GM12878 (cell line): ENCODE measurements around the gene NANOS2. TPM values are rescaled to one million over a fixed set of nuclear protein-coding genes. Genes with fewer than 3 reads are reported as not detected.

Experiments
- CEBPB ChIP-seq, 2 experiments: fragments of 150-350 bp in 1 of 2; IDR thresholded peaks; 2 replicates each; pipeline ENCODE4 v1.6.1; 2012 to 2014; ENCODE audit warnings: low read depth in 2 of 2, low read length in 2 of 2, borderline replicate concordance in 1 of 2, inconsistent platforms in 1 of 2
- GABPA ChIP-seq: IDR thresholded peaks from 2 replicates; pipeline ENCODE4 v1.6.1; 2014; ENCODE audit warnings: antibody characterized with exemption, low read depth, mild to moderate bottlenecking, inconsistent platforms
- KLF5 ChIP-seq: fragments of 450-650 bp; IDR thresholded peaks from 2 replicates; pipeline ENCODE4 v1.6.1; 2014; ENCODE audit warnings: mild to moderate bottlenecking; ENCODE audit not compliant: partially characterized antibody
- SUZ12 ChIP-seq: fragments of 200-600 bp; sonication (generic); IDR thresholded peaks from one replicate; pipeline ENCODE4 v1.6.1; 2018; ENCODE audit warnings: antibody characterized with exemption, mild to moderate bottlenecking; ENCODE audit not compliant: unreplicated experiment
- polyA plus RNA-seq, 11 experiments: library from polyadenylated mRNA; depleted of rRNA in 4 of 11; unstranded in 6 of 11; stranded (reverse) in 5 of 11; fragments of >200 nt; fragmentation: Nextera tagmentation in 4 of 11; fragmentation: Illumina TruSeq in 1 of 11; extraction: Ambion mirVana in 4 of 11; extraction: Trizol in 1 of 11; gene quantifications; 1 replicate in 1 of 11; 2 replicates in 10 of 11; pipeline versions ENCODE4 v1.2.1 to v1.2.3, GENCODE V29; 2011 to 2016; ENCODE audit warnings: inconsistent platforms in 2 of 11, missing spikeins in 2 of 11, low read depth in 1 of 11
- total RNA-seq, 4 experiments: library from RNA; depleted of rRNA in 3 of 4; stranded (reverse); fragments of >200 nt in 3 of 4; fragmentation: Illumina TruSeq in 1 of 4; extraction: Trizol in 1 of 4; gene quantifications; 2 replicates each; pipeline versions ENCODE4 v1.2.1 to v1.2.3, GENCODE V29; 2013 to 2021
- TF ChIP-seq, protein P1 (sequence below): IDR thresholded peaks from 2 replicates; pipeline ENCODE4 v1.6.1; 2011; ENCODE audit warnings: low read depth, low read length, improper control_type of control experiment, borderline replicate concordance
- TF ChIP-seq, protein P2 (sequence below): fragments of 450-650 bp; conservative IDR thresholded peaks from 2 replicates; pipeline ENCODE4 v1.6.1; 2017; ENCODE audit warnings: mild to moderate bottlenecking, moderate library complexity
- TF ChIP-seq, protein P3 (sequence below): IDR thresholded peaks from 2 replicates; pipeline ENCODE4 v1.6.1; 2012; ENCODE audit warnings: low read length, inconsistent platforms
- TF ChIP-seq, protein P4 (sequence below): fragments of 450-650 bp; IDR thresholded peaks from 2 replicates; pipeline ENCODE4 v1.6.1; 2017; ENCODE audit warnings: borderline replicate concordance
- TF ChIP-seq, protein P5 (sequence below): IDR thresholded peaks from 2 replicates; pipeline ENCODE4 v1.6.1; 2011; ENCODE audit warnings: borderline replicate concordance, low read depth, mild to moderate bottlenecking, moderate library complexity, mixed read lengths, low read length; ENCODE audit not compliant: insufficient read depth; ENCODE audit errors: extremely low read length

Gene NANOS2
- total and polyA plus RNA-seq, 10 of the 15 experiments (the other 5 are each of a cell fraction or from before 2014, with no cell fraction given): not detected

DNA sequence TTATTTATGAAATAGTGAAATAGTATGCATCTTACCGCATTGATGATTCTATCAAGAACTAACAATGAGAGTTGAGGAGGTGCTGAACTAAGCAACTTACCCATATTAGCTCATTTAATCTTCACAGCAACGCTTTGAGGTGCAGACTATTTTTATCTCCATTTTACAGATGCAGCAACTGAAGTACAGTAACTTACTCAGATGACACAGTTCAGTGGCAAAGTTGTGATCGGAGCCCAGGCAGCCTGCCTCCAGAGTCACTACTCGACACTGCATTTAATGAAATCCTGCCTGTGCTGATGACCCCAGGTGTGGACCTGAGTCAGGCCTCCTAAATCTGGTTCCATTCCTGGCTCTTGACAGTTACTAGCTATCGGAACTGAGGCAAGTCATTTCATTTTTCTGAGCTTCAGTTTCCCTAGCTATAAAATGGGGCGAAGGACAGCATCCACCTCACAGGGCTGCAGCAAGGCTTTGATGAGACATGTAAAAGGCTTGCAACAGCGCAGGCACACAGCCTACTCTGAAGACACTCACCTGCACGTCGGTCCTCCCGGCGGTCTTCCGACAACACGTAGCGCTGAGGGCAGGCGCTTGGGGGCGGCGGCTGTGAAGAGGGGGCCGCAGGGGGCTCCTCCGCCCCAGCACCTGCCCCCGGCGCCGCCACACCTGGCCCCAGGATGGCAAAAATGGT, 13.7 kb downstream of the NANOS2 start (continued):
- TF ChIP-seq, protein P1, sequence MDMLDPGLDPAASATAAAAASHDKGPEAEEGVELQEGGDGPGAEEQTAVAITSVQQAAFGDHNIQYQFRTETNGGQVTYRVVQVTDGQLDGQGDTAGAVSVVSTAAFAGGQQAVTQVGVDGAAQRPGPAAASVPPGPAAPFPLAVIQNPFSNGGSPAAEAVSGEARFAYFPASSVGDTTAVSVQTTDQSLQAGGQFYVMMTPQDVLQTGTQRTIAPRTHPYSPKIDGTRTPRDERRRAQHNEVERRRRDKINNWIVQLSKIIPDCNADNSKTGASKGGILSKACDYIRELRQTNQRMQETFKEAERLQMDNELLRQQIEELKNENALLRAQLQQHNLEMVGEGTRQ: no peak
- TF ChIP-seq SUZ12 (no peak), CEBPB (IDR thresholded peaks at IDR 0.05; ENCODE audit: borderline replicate concordance in 1 of 2, low read depth in 2 of 2, low read length in 2 of 2) (no peak), GABPA (no peak), KLF5 (no peak)
- TF ChIP-seq, protein P2, sequence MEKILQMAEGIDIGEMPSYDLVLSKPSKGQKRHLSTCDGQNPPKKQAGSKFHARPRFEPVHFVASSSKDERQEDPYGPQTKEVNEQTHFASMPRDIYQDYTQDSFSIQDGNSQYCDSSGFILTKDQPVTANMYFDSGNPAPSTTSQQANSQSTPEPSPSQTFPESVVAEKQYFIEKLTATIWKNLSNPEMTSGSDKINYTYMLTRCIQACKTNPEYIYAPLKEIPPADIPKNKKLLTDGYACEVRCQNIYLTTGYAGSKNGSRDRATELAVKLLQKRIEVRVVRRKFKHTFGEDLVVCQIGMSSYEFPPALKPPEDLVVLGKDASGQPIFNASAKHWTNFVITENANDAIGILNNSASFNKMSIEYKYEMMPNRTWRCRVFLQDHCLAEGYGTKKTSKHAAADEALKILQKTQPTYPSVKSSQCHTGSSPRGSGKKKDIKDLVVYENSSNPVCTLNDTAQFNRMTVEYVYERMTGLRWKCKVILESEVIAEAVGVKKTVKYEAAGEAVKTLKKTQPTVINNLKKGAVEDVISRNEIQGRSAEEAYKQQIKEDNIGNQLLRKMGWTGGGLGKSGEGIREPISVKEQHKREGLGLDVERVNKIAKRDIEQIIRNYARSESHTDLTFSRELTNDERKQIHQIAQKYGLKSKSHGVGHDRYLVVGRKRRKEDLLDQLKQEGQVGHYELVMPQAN: no peak
- TF ChIP-seq, protein P3, sequence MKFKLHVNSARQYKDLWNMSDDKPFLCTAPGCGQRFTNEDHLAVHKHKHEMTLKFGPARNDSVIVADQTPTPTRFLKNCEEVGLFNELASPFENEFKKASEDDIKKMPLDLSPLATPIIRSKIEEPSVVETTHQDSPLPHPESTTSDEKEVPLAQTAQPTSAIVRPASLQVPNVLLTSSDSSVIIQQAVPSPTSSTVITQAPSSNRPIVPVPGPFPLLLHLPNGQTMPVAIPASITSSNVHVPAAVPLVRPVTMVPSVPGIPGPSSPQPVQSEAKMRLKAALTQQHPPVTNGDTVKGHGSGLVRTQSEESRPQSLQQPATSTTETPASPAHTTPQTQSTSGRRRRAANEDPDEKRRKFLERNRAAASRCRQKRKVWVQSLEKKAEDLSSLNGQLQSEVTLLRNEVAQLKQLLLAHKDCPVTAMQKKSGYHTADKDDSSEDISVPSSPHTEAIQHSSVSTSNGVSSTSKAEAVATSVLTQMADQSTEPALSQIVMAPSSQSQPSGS: no peak
- TF ChIP-seq, protein P4, sequence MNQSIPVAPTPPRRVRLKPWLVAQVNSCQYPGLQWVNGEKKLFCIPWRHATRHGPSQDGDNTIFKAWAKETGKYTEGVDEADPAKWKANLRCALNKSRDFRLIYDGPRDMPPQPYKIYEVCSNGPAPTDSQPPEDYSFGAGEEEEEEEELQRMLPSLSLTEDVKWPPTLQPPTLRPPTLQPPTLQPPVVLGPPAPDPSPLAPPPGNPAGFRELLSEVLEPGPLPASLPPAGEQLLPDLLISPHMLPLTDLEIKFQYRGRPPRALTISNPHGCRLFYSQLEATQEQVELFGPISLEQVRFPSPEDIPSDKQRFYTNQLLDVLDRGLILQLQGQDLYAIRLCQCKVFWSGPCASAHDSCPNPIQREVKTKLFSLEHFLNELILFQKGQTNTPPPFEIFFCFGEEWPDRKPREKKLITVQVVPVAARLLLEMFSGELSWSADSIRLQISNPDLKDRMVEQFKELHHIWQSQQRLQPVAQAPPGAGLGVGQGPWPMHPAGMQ: no peak
- TF ChIP-seq, protein P5, sequence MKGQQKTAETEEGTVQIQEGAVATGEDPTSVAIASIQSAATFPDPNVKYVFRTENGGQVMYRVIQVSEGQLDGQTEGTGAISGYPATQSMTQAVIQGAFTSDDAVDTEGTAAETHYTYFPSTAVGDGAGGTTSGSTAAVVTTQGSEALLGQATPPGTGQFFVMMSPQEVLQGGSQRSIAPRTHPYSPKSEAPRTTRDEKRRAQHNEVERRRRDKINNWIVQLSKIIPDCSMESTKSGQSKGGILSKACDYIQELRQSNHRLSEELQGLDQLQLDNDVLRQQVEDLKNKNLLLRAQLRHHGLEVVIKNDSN: no peak
